ENCODE results near the gene CEP128.

CEP128 gene

GRCh38 chr14:80965037-80965436 lies 23.5 kb upstream of the CEP128 start:
- POLR2A ChIA-PET = no interaction called here
- TF ChIP-seq SUZ12 (IDR thresholded peaks at IDR 0.05) (no peak), TARDBP (IDR thresholded peaks at IDR 0.05) (no peak), ARNT (IDR thresholded peaks at IDR 0.05) (no peak), PKNOX1 (IDR thresholded peaks at IDR 0.05) (no peak)
- no peak for DNase-seq (ENCODE audit: extremely low spot score)
- CTCF ChIA-PET = interaction anchor here (1.5 kb wide), 1 partner anchor 22 kb away, joined by 4 read pairs; no protein-coding TSS in a partner anchor

- DNase-seq (ENCODE audit: extremely low spot score) = no peak
- TF ChIP-seq FOXK2 (IDR thresholded peaks at IDR 0.05) (no peak), SUZ12 (IDR thresholded peaks at IDR 0.05) (no peak), ZNF384 (IDR thresholded peaks at IDR 0.05) (no peak), PKNOX1 (IDR thresholded peaks at IDR 0.05) (no peak), FOXA1 (IDR thresholded peaks at IDR 0.05) (no peak), L3MBTL2 (conservative IDR thresholded peaks at IDR 0.05) (no peak), ARNT (IDR thresholded peaks at IDR 0.05) (no peak), SP1 (IDR thresholded peaks at IDR 0.05) (no peak), FOXM1 (IDR thresholded peaks at IDR 0.05; ENCODE audit: borderline replicate concordance) (no peak), BHLHE40 (IDR thresholded peaks at IDR 0.05; ENCODE audit: borderline replicate concordance) (no peak)
- CTCF ChIA-PET = no interaction called here
- POLR2A ChIA-PET = no interaction called here
Observed at GRCh38 chr14:80959496-80959895, 18.0 kb upstream of the CEP128 start.

- CTCF ChIA-PET = interaction anchor here (2.1 kb wide), 1 partner anchor 28 kb away, joined by 9 read pairs; no protein-coding TSS in a partner anchor
- no peak for DNase-seq (ENCODE audit: extremely low spot score)
- POLR2A ChIA-PET = no interaction called here
- no peak for TF ChIP-seq L3MBTL2 (conservative IDR thresholded peaks at IDR 0.05)
- no peak for TF ChIP-seq PKNOX1 (IDR thresholded peaks at IDR 0.05)
- TF ChIP-seq CTBP1 (IDR thresholded peaks at IDR 0.05; ENCODE audit: borderline replicate concordance) = no peak
- no peak for TF ChIP-seq ARNT (IDR thresholded peaks at IDR 0.05)
- TF ChIP-seq SP1 (IDR thresholded peaks at IDR 0.05) = no peak
- no peak for TF ChIP-seq BHLHE40 (IDR thresholded peaks at IDR 0.05; ENCODE audit: borderline replicate concordance)
- no peak for TF ChIP-seq ELF4 (IDR thresholded peaks at IDR 0.05)
Observed at GRCh38 chr14:80958939-80959338, 17.4 kb upstream of the CEP128 start.

GRCh38 chr14:80958226-80958625 lies 16.7 kb upstream of the CEP128 start:
- DNase-seq (ENCODE audit: extremely low spot score) = no peak
- ChIA-PET CTCF (interaction anchor here (2.1 kb wide), 1 partner anchor 29 kb away, joined by 9 read pairs; no protein-coding TSS in a partner anchor), POLR2A (no interaction called here)
- no peak for TF ChIP-seq L3MBTL2 (conservative IDR thresholded peaks at IDR 0.05)
- TF ChIP-seq NFRKB (IDR thresholded peaks at IDR 0.05) = no peak
- no peak for TF ChIP-seq ZNF384 (IDR thresholded peaks at IDR 0.05)
- no peak for TF ChIP-seq SUZ12 (IDR thresholded peaks at IDR 0.05)
- no peak for TF ChIP-seq ELF4 (IDR thresholded peaks at IDR 0.05)
- no peak for TF ChIP-seq FOXK2 (IDR thresholded peaks at IDR 0.05)
- TF ChIP-seq ARNT (IDR thresholded peaks at IDR 0.05) = no peak
- TF ChIP-seq SP1 (IDR thresholded peaks at IDR 0.05) = no peak
- TF ChIP-seq FOXM1 (IDR thresholded peaks at IDR 0.05; ENCODE audit: borderline replicate concordance) = no peak
- no peak for TF ChIP-seq HDGF (IDR thresholded peaks at IDR 0.05; ENCODE audit: borderline replicate concordance)
- no peak for TF ChIP-seq BHLHE40 (IDR thresholded peaks at IDR 0.05; ENCODE audit: borderline replicate concordance)
- no peak for TF ChIP-seq PKNOX1 (IDR thresholded peaks at IDR 0.05)
- TF ChIP-seq FOXA1 (IDR thresholded peaks at IDR 0.05) = no peak

GRCh38 chr14:80957613-80958012 lies 16.1 kb upstream of the CEP128 start:
- POLR2A ChIA-PET = no interaction called here
- CTCF ChIA-PET = interaction anchor here (2.1 kb wide), 1 partner anchor 29 kb away, joined by 9 read pairs; no protein-coding TSS in a partner anchor
- no peak for DNase-seq (ENCODE audit: extremely low spot score)
- TF ChIP-seq FOXM1 (IDR thresholded peaks at IDR 0.05; ENCODE audit: borderline replicate concordance) (no peak), ARNT (IDR thresholded peaks at IDR 0.05) (no peak), PKNOX1 (IDR thresholded peaks at IDR 0.05) (no peak), BHLHE40 (IDR thresholded peaks at IDR 0.05; ENCODE audit: borderline replicate concordance) (no peak), ZNF384 (IDR thresholded peaks at IDR 0.05) (no peak)

- ChIA-PET POLR2A (no interaction called here), CTCF (interaction anchor here (0.7 to 2.1 kb wide), 2 partner anchors 30 to 896 kb away, joined by 4 to 9 read pairs; no protein-coding TSS in a partner anchor)
- TF ChIP-seq SUZ12 (IDR thresholded peaks at IDR 0.05) (no peak), HDGF (IDR thresholded peaks at IDR 0.05; ENCODE audit: borderline replicate concordance) (no peak), ARNT (IDR thresholded peaks at IDR 0.05) (no peak), FOXA1 (IDR thresholded peaks at IDR 0.05) (no peak), L3MBTL2 (conservative IDR thresholded peaks at IDR 0.05) (no peak), PKNOX1 (IDR thresholded peaks at IDR 0.05) (no peak), ELF4 (IDR thresholded peaks at IDR 0.05) (no peak), LEF1 (IDR thresholded peaks at IDR 0.05; ENCODE audit: borderline replicate concordance) (no peak), FOXK2 (IDR thresholded peaks at IDR 0.05) (no peak), NFRKB (IDR thresholded peaks at IDR 0.05) (no peak)
- DNase-seq (ENCODE audit: extremely low spot score) = no peak
Observed at GRCh38 chr14:80956922-80957321, 15.4 kb upstream of the CEP128 start.

All from HEK293T (cell line).